Immature natural killer cell (primary cell): Measurements from ENCODE around the gene VNN1. TPM values are rescaled to one million over a fixed set of nuclear protein-coding genes. Genes with fewer than 3 reads are reported as not detected.

ENCODE experiments used
- DNase-seq, 3 donors: peaks; one replicate each; pipeline ENCODE4 v3.0.0; 2022; ENCODE audit warnings: mixed read lengths in 1 of 3
- H3K27ac Mint-ChIP-seq, 6 donors: one replicate each; pipeline ENCODE4 v1.8.0; 2020; ENCODE audit warnings: mixed read lengths in 6 of 6, mild to moderate bottlenecking in 5 of 6, inconsistent platforms in 4 of 6, moderate library complexity in 3 of 6
- H3K27me3 Mint-ChIP-seq, 3 donors: one replicate each; pipeline ENCODE4 v1.8.0; 2020 to 2021; ENCODE audit warnings: low read depth in 3 of 3, mild to moderate bottlenecking in 3 of 3, mixed read lengths in 3 of 3, moderate library complexity in 3 of 3, inconsistent platforms in 1 of 3
- H3K36me3 Mint-ChIP-seq, 3 donors: one replicate each; pipeline ENCODE4 v1.8.0; 2020; ENCODE audit warnings: mixed read lengths in 3 of 3, inconsistent platforms in 2 of 3, mild to moderate bottlenecking in 2 of 3
- H3K4me1 Mint-ChIP-seq, 2 donors: one replicate each; pipeline ENCODE4 v1.8.0; 2020; ENCODE audit warnings: inconsistent platforms in 2 of 2, mild to moderate bottlenecking in 2 of 2, mixed read lengths in 2 of 2, moderate library complexity in 1 of 2
- H3K4me3 Mint-ChIP-seq, 5 donors: one replicate each; pipeline ENCODE4 v1.8.0; 2020; ENCODE audit warnings: mild to moderate bottlenecking in 5 of 5, mixed read lengths in 5 of 5, inconsistent platforms in 3 of 5, moderate library complexity in 3 of 5
- H3K9me3 Mint-ChIP-seq, 6 donors: one replicate each; pipeline ENCODE4 v1.8.0; 2020; ENCODE audit warnings: mild to moderate bottlenecking in 6 of 6, mixed read lengths in 6 of 6, inconsistent platforms in 4 of 6, moderate library complexity in 3 of 6
- polyA plus RNA-seq, 3 donors: library from polyadenylated mRNA; unstranded; fragments of 300-500 nt; fragmentation: Illumina TruSeq; gene quantifications; one replicate each; pipeline ENCODE4 v1.2.3, GENCODE V29; 2021

VNN1 gene
- polyA plus RNA-seq, 3 donors from 2014 or later = 0.21 TPM; not detected in 2

DNA sequence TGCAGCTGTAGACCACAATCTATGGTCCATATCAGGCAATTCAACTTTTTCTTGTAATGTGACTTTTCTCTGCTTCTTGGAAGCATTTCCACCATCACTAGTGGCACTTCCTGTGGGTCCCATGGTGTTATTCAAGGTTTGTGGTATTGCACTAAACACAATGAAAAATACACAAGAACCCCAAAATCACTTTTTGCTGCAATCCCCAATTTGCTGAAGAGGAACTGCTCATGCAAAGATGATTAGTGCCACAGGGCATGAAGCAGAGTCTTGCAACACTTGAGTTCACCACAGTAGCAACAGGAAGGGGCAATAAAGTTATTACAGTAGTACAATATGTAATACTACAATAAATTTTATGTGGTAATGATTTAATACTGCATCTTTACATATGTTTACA lies 38.1 kb downstream of the VNN1 start:
- H3K4me1 Mint-ChIP-seq = peaks cover 53 to 57% of the 10 kb centered on the region in 2 donors
- DNase-seq = peak in 2 of 3 donors; percentile 9 to 11
- peak overlapping the region; percentile 10 to 72 (median 60) for H3K4me3 Mint-ChIP-seq
- peaks cover 0 to 9% (median under 1%) of the 10 kb centered on the region in 3 donors for H3K27me3 Mint-ChIP-seq
- peak overlapping the region in 4 of 6 donors; percentile 41 to 70 (median 59) for H3K27ac Mint-ChIP-seq
- H3K36me3 Mint-ChIP-seq = no peaks in the 10 kb centered on the region
- no peaks in the 10 kb centered on the region for H3K9me3 Mint-ChIP-seq

DNA sequence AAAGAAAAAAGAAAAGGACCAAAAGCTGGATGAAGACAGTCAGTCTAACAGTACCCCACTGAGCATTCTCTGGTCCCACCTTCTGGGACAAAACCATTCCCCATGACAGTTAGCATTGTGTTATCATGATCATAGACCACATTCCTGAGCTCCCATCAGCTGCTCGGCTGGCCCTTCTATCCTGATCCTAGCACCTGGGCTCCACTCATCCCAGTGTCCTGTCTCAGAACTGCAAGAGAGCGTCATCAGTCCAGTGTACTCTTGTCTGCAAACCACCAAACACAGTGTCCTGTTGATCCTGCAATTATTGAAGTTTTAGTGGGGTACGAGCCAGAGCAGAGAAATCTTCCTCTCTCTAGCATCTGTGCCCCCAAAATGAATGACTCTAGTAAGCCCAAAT lies 38.9 kb downstream of the VNN1 start:
- H3K36me3 Mint-ChIP-seq = no peaks in the 10 kb centered on the region
- H3K27ac Mint-ChIP-seq = peak overlapping the region; percentile 41 to 80 (median 72)
- no peak for DNase-seq
- H3K4me1 Mint-ChIP-seq = peaks cover 54 to 58% of the 10 kb centered on the region in 2 donors
- H3K27me3 Mint-ChIP-seq = peaks cover 0 to 9% (median 2%) of the 10 kb centered on the region in 3 donors
- H3K4me3 Mint-ChIP-seq = peak overlapping the region in 1 of 5 donors; percentile 2
- no peaks in the 10 kb centered on the region for H3K9me3 Mint-ChIP-seq

DNA sequence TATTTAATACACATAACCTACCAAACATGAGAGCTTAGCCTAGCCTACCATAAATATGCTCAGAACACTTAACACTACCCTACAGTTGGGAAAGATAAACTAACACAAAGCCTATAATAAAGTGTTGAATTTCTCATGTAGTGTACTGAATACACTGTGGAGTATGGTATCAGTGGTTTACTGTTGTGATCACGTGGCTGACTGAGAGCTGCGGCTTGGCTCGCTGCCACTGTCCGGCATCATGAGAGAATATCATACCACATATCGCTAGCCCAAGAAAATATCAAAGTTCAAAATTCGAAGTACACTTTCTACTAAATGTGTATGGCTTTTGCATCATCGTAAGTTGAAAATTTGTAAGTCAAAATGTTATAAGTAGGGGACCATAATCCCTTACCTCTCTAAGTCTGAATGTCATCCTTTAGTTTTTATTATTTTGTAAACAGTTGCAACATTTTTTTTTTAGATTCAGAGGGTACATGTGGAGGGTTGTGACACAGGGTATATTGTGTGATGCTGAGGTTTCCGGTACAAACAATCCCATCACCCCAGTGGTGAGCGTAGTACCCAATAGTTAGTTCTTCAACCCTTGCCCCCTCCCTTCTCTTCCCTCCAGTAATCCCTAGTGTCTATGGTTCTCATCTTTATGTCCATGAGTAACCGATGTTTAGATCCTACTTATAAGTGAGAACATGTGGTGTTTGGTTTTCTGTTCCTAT lies 40.3 kb downstream of the VNN1 start:
- H3K36me3 Mint-ChIP-seq = no peaks in the 10 kb centered on the region
- H3K9me3 Mint-ChIP-seq = no peaks in the 10 kb centered on the region
- DNase-seq = peak; percentile 46 to 52 (median 46)
- H3K4me3 Mint-ChIP-seq = peak overlapping the region; percentile 5 to 60 (median 36)
- peaks cover 0 to 9% (median 2%) of the 10 kb centered on the region in 3 donors for H3K27me3 Mint-ChIP-seq
- H3K4me1 Mint-ChIP-seq = peaks cover 57 to 60% of the 10 kb centered on the region in 2 donors
- H3K27ac Mint-ChIP-seq = peak overlapping the region; percentile 2 to 81 (median 60)

DNA sequence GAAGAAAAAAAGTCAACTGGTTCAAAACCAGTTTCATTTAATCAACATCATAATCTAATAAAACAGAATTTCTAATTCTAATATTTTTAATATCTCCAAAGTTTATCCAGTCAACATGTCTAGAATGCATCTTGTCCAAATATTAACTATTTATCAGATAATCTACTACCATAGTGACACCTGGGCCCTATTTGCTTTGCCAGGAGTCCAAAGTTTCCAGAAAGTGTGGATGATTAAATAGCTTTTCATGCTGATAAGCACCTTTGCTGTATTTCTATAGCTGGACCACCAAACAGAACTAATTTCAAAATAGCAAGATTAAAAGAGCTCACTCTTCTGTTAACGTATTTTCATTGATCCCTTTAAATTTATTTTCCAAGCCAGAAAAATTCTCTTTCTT lies 42.6 kb downstream of the VNN1 start:
- Mint-ChIP-seq H3K4me1 (peaks cover 40 to 44% of the 10 kb centered on the region in 2 donors), H3K27ac (no peak overlapping the region), H3K27me3 (peaks cover 0 to 7% (median 3%) of the 10 kb centered on the region in 3 donors), H3K36me3 (no peaks in the 10 kb centered on the region), H3K4me3 (no peak overlapping the region), H3K9me3 (peaks cover 0 to 1% (median 0%) of the 10 kb centered on the region in 6 donors)
- DNase-seq = no peak

DNA sequence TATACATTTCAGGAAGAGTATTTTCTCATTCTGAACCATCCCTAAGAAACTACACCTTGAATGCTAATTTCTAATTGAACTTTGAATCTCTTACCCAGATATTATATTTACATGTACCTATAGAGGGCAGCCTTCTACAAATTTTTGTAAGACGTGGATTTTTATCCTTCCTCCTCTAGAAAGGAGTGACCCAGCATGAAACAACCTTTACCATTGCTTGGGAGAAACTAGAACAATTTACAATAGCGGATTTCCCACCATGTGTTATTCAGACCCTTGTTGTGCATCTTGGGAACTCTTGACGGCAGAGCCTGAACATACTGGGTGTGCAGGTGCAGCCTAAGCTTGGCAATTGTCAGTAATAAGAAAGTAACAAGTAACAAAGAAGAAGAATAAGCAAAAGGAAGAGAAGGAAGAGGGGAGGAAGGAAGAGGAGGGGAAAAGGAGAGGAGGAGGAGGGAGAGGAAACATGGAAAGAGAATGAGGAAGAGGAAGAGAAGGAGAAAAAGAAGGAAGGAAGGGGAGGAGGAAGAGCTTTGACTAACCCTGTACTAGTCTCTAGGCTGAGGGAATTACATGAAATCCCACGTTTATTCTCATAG lies 44.1 kb downstream of the VNN1 start:
- Mint-ChIP-seq H3K36me3 (no peaks in the 10 kb centered on the region), H3K4me1 (peaks cover 24 to 32% of the 10 kb centered on the region in 2 donors), H3K27ac (no peak overlapping the region), H3K4me3 (peak overlapping the region in 2 of 5 donors; percentile 18 to 52), H3K27me3 (peaks cover 0 to 4% (median 4%) of the 10 kb centered on the region in 3 donors), H3K9me3 (peaks cover 0 to 3% (median 0%) of the 10 kb centered on the region in 6 donors)
- DNase-seq = peak; percentile 33 to 39 (median 34)

DNA sequence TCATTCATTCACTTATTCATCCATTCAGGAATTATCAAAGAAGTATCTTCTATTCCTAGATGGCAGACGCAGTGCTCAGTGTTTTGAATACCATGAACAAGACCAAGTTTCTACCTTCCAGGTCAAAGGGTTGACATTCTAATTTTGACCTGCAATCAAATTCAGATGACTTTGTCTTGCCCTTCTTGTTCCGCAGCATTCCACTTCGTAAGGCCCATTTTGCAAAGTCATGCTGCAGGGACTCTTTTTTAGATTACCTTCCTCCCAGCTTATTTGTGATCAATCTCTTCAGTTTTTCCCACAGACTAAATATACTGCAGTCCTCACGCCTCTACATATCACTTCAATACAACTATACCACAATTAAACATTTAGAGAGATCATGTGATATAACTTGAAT lies 47.7 kb downstream of the VNN1 start:
- peaks cover 0 to 4% (median 0%) of the 10 kb centered on the region in 3 donors for H3K27me3 Mint-ChIP-seq
- H3K27ac Mint-ChIP-seq = no peak overlapping the region
- H3K4me1 Mint-ChIP-seq = peaks cover 4 to 5% of the 10 kb centered on the region in 2 donors
- no peak for DNase-seq
- H3K36me3 Mint-ChIP-seq = no peaks in the 10 kb centered on the region
- H3K9me3 Mint-ChIP-seq = peaks cover 0 to 3% (median 0%) of the 10 kb centered on the region in 6 donors
- no peak overlapping the region for H3K4me3 Mint-ChIP-seq

DNA sequence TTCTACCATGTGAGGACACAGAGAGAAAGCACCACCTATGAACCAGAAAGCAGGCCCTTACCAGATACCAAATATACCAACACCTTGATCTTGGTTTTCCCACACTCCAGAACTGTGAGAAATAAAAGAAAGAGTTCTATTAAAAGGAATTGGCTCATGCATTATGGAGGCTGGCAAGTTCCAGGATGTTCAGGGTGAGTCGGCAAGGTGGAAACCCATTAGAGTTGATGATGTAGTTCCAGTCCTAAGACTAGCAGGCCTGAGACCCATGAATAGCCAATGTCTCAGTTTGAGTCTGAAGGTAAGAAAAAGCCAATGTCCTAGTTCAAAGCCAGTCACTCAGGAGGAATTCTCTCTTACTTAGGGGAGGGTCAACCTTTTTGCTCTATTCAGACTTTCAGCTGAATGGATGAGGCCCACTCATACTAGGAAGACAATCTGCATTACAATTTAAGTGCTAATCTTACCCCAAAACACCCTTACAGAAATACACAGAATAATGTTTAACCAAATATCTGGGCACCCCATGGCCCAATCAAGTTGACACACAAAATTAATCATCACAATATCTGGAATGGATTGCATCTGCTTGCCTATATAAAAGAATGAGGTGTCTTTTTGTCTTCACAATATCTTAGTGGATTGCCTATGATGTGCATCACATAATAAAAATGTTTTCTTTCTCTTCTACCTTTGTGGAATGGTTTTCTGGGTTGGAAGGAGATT lies 49.4 kb downstream of the VNN1 start:
- peaks cover 0 to 3% (median 0%) of the 10 kb centered on the region in 6 donors for H3K9me3 Mint-ChIP-seq
- H3K36me3 Mint-ChIP-seq = no peaks in the 10 kb centered on the region
- H3K4me3 Mint-ChIP-seq = no peak overlapping the region
- no peak overlapping the region for H3K27ac Mint-ChIP-seq
- peaks cover 0 to 2% (median 0%) of the 10 kb centered on the region in 3 donors for H3K27me3 Mint-ChIP-seq
- no peak for DNase-seq
- no peaks in the 10 kb centered on the region for H3K4me1 Mint-ChIP-seq

DNA sequence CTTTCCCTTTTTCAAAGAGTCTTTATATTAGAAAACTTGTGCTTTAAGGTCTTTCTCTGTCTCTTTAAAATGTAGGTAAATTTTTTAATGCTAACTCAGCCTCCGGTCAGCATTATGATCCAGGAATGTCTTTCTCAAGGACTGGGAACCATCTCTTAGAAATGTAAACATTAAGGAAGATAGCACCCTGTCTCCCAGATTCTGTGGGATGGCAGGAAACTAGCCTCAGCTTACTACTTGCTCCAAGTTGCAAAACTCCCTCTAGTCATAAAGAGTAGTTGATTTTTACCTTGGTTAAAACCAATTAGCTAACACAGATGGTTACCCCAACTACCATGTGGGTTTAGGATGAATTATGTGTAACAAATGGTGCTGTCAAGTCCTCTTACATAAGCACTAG lies 50.2 kb downstream of the VNN1 start:
- no peak for DNase-seq
- H3K36me3 Mint-ChIP-seq = no peaks in the 10 kb centered on the region
- H3K27ac Mint-ChIP-seq = no peak overlapping the region
- H3K27me3 Mint-ChIP-seq = peaks cover 0 to 2% (median 0%) of the 10 kb centered on the region in 3 donors
- no peaks in the 10 kb centered on the region for H3K4me1 Mint-ChIP-seq
- H3K4me3 Mint-ChIP-seq = no peak overlapping the region
- H3K9me3 Mint-ChIP-seq = peaks cover 0 to 3% (median 0%) of the 10 kb centered on the region in 6 donors

DNA sequence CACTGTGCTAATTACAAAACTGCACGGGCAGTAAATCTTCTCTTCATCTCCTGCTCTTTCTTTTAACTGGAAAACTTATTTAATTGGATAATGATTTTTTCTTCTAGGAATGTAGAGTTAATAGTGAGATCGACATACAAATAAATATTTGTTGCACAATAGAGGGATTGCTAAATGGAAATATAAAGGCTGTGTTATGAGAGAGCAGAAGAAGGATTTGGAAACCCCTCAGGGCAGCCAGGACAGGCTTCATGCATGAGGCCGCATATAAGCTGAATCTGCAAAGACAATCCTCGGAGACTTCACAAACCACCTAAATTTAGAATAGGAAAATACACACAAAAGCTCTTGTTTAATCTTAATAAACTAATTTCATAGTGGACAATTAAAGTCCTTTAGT lies 51.9 kb downstream of the VNN1 start:
- Mint-ChIP-seq H3K27me3 (peaks cover 0 to 2% (median 0%) of the 10 kb centered on the region in 3 donors), H3K9me3 (peaks cover 0 to 3% (median 0%) of the 10 kb centered on the region in 6 donors)

DNA sequence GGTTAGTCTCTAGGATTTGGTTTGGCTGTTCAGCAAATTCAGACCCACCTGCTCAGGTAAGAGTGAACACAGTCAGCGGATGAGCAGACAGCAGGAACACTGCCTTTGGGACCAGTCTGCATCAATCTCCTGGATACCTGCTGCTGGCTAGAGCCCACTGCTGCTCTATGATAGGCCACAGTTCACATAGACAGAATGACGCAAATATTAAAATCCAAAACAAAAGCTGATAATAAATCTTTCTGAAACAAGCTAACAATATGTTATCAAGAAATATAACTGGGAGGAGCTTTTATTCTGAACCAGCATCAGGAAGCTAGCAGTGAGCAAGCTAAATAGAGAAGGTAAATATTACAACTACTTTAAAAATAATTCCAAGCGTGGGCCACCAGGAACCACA lies 54.8 kb downstream of the VNN1 start, which contains the start of gene TAAR1:
TSS of gene TAAR1 (minus strand) at position 101 of the 400 bp plus-strand sequence. CDS start 13,179 bp downstream, outside the sequence.
- DNase-seq = no peak
- Mint-ChIP-seq H3K4me3 (no peak within 1 kb of the TSS), H3K36me3 (no peaks in the 10 kb centered on the region), H3K27me3 (peaks cover 0 to 1% (median 0%) of the 10 kb centered on the region in 3 donors), H3K9me3 (no peaks in the 10 kb centered on the region), H3K27ac (no peak within 1 kb of the TSS), H3K4me1 (no peaks in the 10 kb centered on the region)

More for the DNA sequence above, 51.9 kb downstream of the VNN1 start:
- no peaks in the 10 kb centered on the region for H3K36me3 Mint-ChIP-seq
- no peaks in the 10 kb centered on the region for H3K4me1 Mint-ChIP-seq
- no peak overlapping the region for H3K4me3 Mint-ChIP-seq
- no peak overlapping the region for H3K27ac Mint-ChIP-seq
- no peak for DNase-seq

DNA sequence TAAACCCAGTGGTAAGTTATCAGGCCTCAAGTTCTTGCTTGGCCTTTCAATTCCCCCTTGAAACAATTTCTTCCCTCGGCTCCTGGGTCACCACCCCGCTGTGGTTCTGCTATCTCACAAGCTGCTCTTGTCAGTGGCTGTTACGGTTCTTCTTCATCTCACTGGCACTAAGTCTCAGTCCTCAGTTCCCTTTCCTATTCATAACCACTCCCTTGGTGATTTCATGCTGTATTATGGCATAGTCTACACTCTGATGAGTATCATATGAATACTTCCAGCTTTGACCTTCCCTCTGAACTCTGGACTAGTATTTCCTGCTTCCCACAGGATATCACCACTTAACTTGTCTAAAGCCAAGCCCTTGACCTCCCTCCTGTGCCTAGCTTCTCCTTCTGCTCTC lies 62.8 kb downstream of the VNN1 start:
- Mint-ChIP-seq H3K27me3 (no peaks in the 10 kb centered on the region), H3K9me3 (no peaks in the 10 kb centered on the region), H3K4me1 (peaks cover 1 to 9% of the 10 kb centered on the region in 2 donors), H3K27ac (no peak overlapping the region), H3K36me3 (no peaks in the 10 kb centered on the region), H3K4me3 (no peak overlapping the region)
- no peak for DNase-seq

DNA sequence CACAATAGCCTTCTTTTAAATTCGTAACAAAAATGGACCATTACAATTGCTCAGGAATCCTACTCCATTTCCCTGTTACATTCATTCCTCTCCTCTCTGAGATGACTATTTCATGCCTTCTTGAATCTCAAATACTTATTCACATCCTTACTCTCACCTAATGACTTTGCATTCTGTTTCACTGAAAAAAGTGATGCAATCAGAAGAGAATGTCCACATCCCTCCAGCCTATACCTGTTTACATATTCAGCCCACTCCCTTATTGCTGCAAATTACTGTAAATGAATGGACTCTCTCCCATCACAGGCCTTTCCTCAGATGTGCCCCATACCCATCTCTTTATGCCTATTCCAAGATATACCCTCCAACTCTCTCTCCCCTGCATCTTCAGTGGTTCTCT lies 63.4 kb downstream of the VNN1 start:
- DNase-seq = no peak
- no peaks in the 10 kb centered on the region for H3K9me3 Mint-ChIP-seq
- no peaks in the 10 kb centered on the region for H3K36me3 Mint-ChIP-seq
- no peaks in the 10 kb centered on the region for H3K27me3 Mint-ChIP-seq
- H3K4me1 Mint-ChIP-seq = peaks cover 1 to 15% of the 10 kb centered on the region in 2 donors
- H3K4me3 Mint-ChIP-seq = no peak overlapping the region
- no peak overlapping the region for H3K27ac Mint-ChIP-seq

DNA sequence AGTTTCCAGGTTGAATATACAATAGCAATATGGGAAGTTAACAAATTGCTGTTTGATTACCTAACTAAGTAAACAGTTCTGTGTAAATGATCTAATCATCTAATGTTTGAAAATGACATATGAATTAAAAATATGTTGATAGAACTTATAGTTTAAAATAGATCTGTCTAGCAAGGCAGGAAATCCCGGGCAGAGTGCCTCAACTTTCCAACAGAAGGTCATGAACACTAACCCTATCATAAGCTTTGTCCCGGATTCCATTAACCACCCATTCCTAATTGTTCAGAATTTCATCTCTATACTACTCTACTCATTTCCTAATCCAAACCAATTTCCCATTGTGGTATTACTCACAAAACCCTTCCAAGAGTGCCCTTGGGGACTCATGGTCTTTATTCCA lies 65.0 kb downstream of the VNN1 start:
- Mint-ChIP-seq H3K9me3 (no peaks in the 10 kb centered on the region), H3K4me1 (peaks cover 1 to 15% of the 10 kb centered on the region in 2 donors), H3K27ac (peak overlapping the region in 1 of 6 donors; percentile 37)

More for the DNA sequence above, 65.0 kb downstream of the VNN1 start:
- Mint-ChIP-seq H3K27me3 (no peaks in the 10 kb centered on the region), H3K4me3 (peak overlapping the region in 1 of 5 donors; percentile 61), H3K36me3 (no peaks in the 10 kb centered on the region)
- DNase-seq = no peak
